IMR-90 (cell line): ENCODE measurements around the gene RASGRF1. TPM values are rescaled to one million over a fixed set of nuclear protein-coding genes. Genes with fewer than 3 reads are reported as not detected.

ENCODE experiments used
- ATAC-seq: fragments of 200-7000 bp; cut with Tn5 transposase; 2 replicates; pipeline ENCODE4 v1.9.1; 2020; ENCODE audit warnings: low read depth, mild to moderate bottlenecking, moderate library complexity
- BruUV-seq: library from RNA; stranded (reverse); fragments of 400-500 nt; replicated peaks from 2 replicates; lab custom pipeline; 2021; lab: Mats Ljungman, UMichigan
- CTCF ChIA-PET: fragments of 300-600 bp; formaldehyde crosslinking; extraction: SDS; loops from one replicate; lab custom pipeline; 2021; ENCODE audit warnings: antibody characterized with exemption; lab: Yijun Ruan, JAX
- POLR2A ChIA-PET: fragments of 300-600 bp; sonication (Branson Sonifier 250); formaldehyde crosslinking; loops from one replicate; lab custom pipeline; 2022; ENCODE audit warnings: antibody characterized with exemption; ENCODE audit not compliant: unreplicated experiment; lab: Charles Lee
- DNase-seq: peaks from one replicate; pipeline ENCODE4 v3.0.0; 2013
- H2AFZ ChIP-seq: replicated peaks from 2 replicates; pipeline ENCODE3; 2013; ENCODE audit warnings: low read length, mild to moderate bottlenecking; ENCODE audit not compliant: poor library complexity
- H2AK5ac ChIP-seq: 2 replicates; pipeline ENCODE4 v1.6.1; 2013; ENCODE audit warnings: low read depth, low read length, inconsistent platforms
- H2AK9ac ChIP-seq: replicated peaks from 2 replicates; pipeline ENCODE3; 2013; ENCODE audit warnings: mild to moderate bottlenecking, low read depth, low read length, moderate library complexity; ENCODE audit not compliant: poor library complexity
- H2BK120ac ChIP-seq: 2 replicates; pipeline ENCODE4 v1.6.1; 2013; ENCODE audit warnings: low read depth, low read length, inconsistent platforms
- H2BK15ac ChIP-seq: 3 replicates; pipeline ENCODE4 v1.6.1; 2013; ENCODE audit warnings: low read depth, low read length, inconsistent platforms
- H2BK20ac ChIP-seq: 2 replicates; pipeline ENCODE4 v1.6.1; 2013; ENCODE audit warnings: low read depth, mild to moderate bottlenecking, inconsistent platforms, low read length, moderate library complexity
- H2BK5ac ChIP-seq: 2 replicates; pipeline ENCODE4 v1.6.1; 2013; ENCODE audit warnings: mild to moderate bottlenecking, low read depth, low read length, inconsistent platforms; ENCODE audit not compliant: poor library complexity, severe bottlenecking
- H3K14ac ChIP-seq: replicated peaks from 2 replicates; pipeline ENCODE4 v1.6.1; 2013; ENCODE audit warnings: low read depth, low read length, inconsistent platforms
- H3K18ac ChIP-seq: 2 replicates; pipeline ENCODE4 v1.6.1; 2013; ENCODE audit warnings: low read depth, low read length, control low read depth
- H3K23ac ChIP-seq: 2 replicates; pipeline ENCODE4 v1.6.1; 2013; ENCODE audit warnings: low read depth, low read length, inconsistent platforms
- H3K27ac ChIP-seq: 2 replicates; pipeline ENCODE4 v1.5.1; 2013; ENCODE audit warnings: mild to moderate bottlenecking, control low read depth, low read length; ENCODE audit not compliant: insufficient read depth
- H3K27me3 ChIP-seq: 2 replicates; pipeline ENCODE4 v1.6.1; 2013; ENCODE audit warnings: low read length; ENCODE audit not compliant: control insufficient read depth, insufficient read depth
- H3K36me3 ChIP-seq: 2 replicates; pipeline ENCODE4 v1.6.1; 2013; ENCODE audit warnings: low read length, mixed read lengths; ENCODE audit not compliant: control insufficient read depth, insufficient read depth
- H3K4ac ChIP-seq: 2 replicates; pipeline ENCODE4 v1.6.1; 2013; ENCODE audit warnings: low read depth, low read length, inconsistent platforms
- H3K4me1 ChIP-seq: 2 replicates; pipeline ENCODE4 v1.6.1; 2013; ENCODE audit warnings: low read length, mixed read lengths; ENCODE audit not compliant: control insufficient read depth, insufficient read depth
- H3K4me2 ChIP-seq: 2 replicates; pipeline ENCODE4 v1.6.1; 2013; ENCODE audit warnings: low read depth, mild to moderate bottlenecking, control low read depth, low read length, moderate library complexity
- H3K4me3 ChIP-seq: 2 replicates; pipeline ENCODE4 v1.5.1; 2013; ENCODE audit warnings: low read depth, mild to moderate bottlenecking, control low read depth, low read length, moderate library complexity; ENCODE audit not compliant: insufficient read depth
- H3K56ac ChIP-seq: 2 replicates; pipeline ENCODE4 v1.6.1; 2013; ENCODE audit warnings: low read length, inconsistent platforms; ENCODE audit not compliant: insufficient read depth; ENCODE audit errors: extremely low read depth
- H3K79me1 ChIP-seq, 2 experiments: 2 replicates each; pipeline ENCODE4 v1.6.1; 2013; ENCODE audit warnings: low read length in 2 of 2, inconsistent platforms in 1 of 2, low read depth in 1 of 2
- H3K9ac ChIP-seq: 2 replicates; pipeline ENCODE4 v1.6.1; 2013; ENCODE audit warnings: low read depth, low read length, control low read depth
- H3K9me1 ChIP-seq: 2 replicates; pipeline ENCODE4 v1.6.1; 2013; ENCODE audit warnings: low read length, inconsistent platforms; ENCODE audit not compliant: insufficient read depth
- H3K9me3 ChIP-seq: 2 replicates; pipeline ENCODE4 v1.6.1; 2013; ENCODE audit warnings: low read length; ENCODE audit not compliant: control insufficient read depth, insufficient read depth
- H4K20me1 ChIP-seq: 2 replicates; pipeline ENCODE4 v1.6.1; 2013; ENCODE audit warnings: low read length, inconsistent platforms; ENCODE audit not compliant: insufficient read depth
- H4K5ac ChIP-seq: 2 replicates; pipeline ENCODE4 v1.6.1; 2013; ENCODE audit warnings: mild to moderate bottlenecking, low read depth, low read length, control low read depth
- H4K8ac ChIP-seq, 2 experiments: 2 replicates each; pipeline ENCODE4 v1.6.1; 2013; ENCODE audit warnings: low read depth in 2 of 2, low read length in 2 of 2, control low read depth in 1 of 2, inconsistent platforms in 1 of 2
- H4K91ac ChIP-seq: 2 replicates; pipeline ENCODE4 v1.6.1; 2013; ENCODE audit warnings: low read depth, low read length, inconsistent platforms; ENCODE audit not compliant: insufficient read depth
- BHLHE40 ChIP-seq: fragments of 150-350 bp; IDR thresholded peaks from 2 replicates; pipeline ENCODE4 v1.6.1; 2016; ENCODE audit warnings: mild to moderate bottlenecking, low read depth, low read length
- CEBPB ChIP-seq: IDR thresholded peaks from 2 replicates; pipeline ENCODE4 v1.6.1; 2012; ENCODE audit warnings: low read depth, low read length, improper control_type of control experiment
- CHD1 ChIP-seq: IDR thresholded peaks from 2 replicates; pipeline ENCODE4 v1.6.1; 2012; ENCODE audit warnings: low read depth, low read length, improper control_type of control experiment
- FOS ChIP-seq: fragments of 150-350 bp; IDR thresholded peaks from 2 replicates; pipeline ENCODE4 v1.6.1; 2016; ENCODE audit warnings: low read depth, low read length
- MAZ ChIP-seq: IDR thresholded peaks from 2 replicates; pipeline ENCODE4 v1.6.1; 2012; ENCODE audit warnings: low read depth, mild to moderate bottlenecking, low read length, improper control_type of control experiment, moderate library complexity, borderline replicate concordance
- MXI1 ChIP-seq: IDR thresholded peaks from 2 replicates; pipeline ENCODE4 v1.6.1; 2012; ENCODE audit warnings: low read depth, mild to moderate bottlenecking, low read length, moderate library complexity, borderline replicate concordance
- POLR2A ChIP-seq: IDR thresholded peaks from 2 replicates; pipeline ENCODE4 v1.6.1; 2012; ENCODE audit warnings: mild to moderate bottlenecking, low read depth, low read length
- RAD21 ChIP-seq: IDR thresholded peaks from 2 replicates; pipeline ENCODE4 v1.6.1; 2012; ENCODE audit warnings: low read length, improper control_type of control experiment
- RCOR1 ChIP-seq: IDR thresholded peaks from 2 replicates; pipeline ENCODE4 v1.6.1; 2012; ENCODE audit warnings: mild to moderate bottlenecking, low read length, improper control_type of control experiment; ENCODE audit not compliant: insufficient replicate concordance
- RFX5 ChIP-seq: IDR thresholded peaks from 2 replicates; pipeline ENCODE4 v1.8.0; 2012; ENCODE audit warnings: low read depth, mild to moderate bottlenecking, low read length, moderate library complexity
- SMC3 ChIP-seq: fragments of 150-350 bp; IDR thresholded peaks from 2 replicates; pipeline ENCODE4 v1.6.1; 2016; ENCODE audit warnings: low read depth, mild to moderate bottlenecking, antibody characterized with exemption, low read length, moderate library complexity
- WGBS, 2 experiments: methylation state at CpG; one replicate each; pipeline versions ENCODE4 v1.1.5 to v1.1.7; 2013; ENCODE audit warnings: missing lambda C conversion rate in 2 of 2; ENCODE audit not compliant: insufficient read length in 1 of 2; ENCODE audit errors: extremely low coverage in 2 of 2; 5-methylcytosine and 5-hydroxymethylcytosine counted together
- dilution Hi-C: fragments of 300-500 bp; cut with HindIII; formaldehyde crosslinking; loops from one replicate; pipeline ENCODE4 v1.14.3; 2018; ENCODE audit warnings: low sequenced_read_pairs; ENCODE audit not compliant: unreplicated experiment
- in situ Hi-C: fragments of 300-500 bp; cut with MboI; formaldehyde crosslinking; loops from 3 replicates; pipeline ENCODE4 v1.14.3; 2019; ENCODE audit warnings: low sequenced_read_pairs, inconsistent platforms, mixed read lengths
- intact Hi-C: fragments of 100-400 bp; cut with micrococcal nuclease; formaldehyde crosslinking; loops from 2 replicates; pipeline ENCODE4 v1.10.0; 2022
- polyA plus RNA-seq, 3 experiments: library from polyadenylated mRNA; depleted of rRNA; stranded (reverse); fragments of >200 nt; gene quantifications; 2 replicates each; pipeline ENCODE4 v1.2.3, GENCODE V29; 2012; ENCODE audit warnings: low replicate concordance in 1 of 3
- total RNA-seq: library from RNA; depleted of rRNA; stranded (reverse); fragments of >200 nt; gene quantifications from 2 replicates; pipeline ENCODE4 v1.2.3, GENCODE V29; 2012
- TF ChIP-seq, protein P1 (sequence below): fragments of 150-350 bp; IDR thresholded peaks from 2 replicates; pipeline ENCODE4 v1.6.1; 2017; ENCODE audit warnings: mild to moderate bottlenecking, antibody characterized with exemption, low read length, low read depth
- TF ChIP-seq, protein P2 (sequence below): fragments of 150-350 bp; IDR thresholded peaks from 2 replicates; pipeline ENCODE4 v1.6.1; 2016; ENCODE audit warnings: low read depth, mild to moderate bottlenecking, low read length, moderate library complexity, borderline replicate concordance

The RASGRF1 gene
- total and polyA plus RNA-seq, 2 of the 4 experiments (the other 2 are of a cell fraction): under 0.01 to 0.15 TPM

DNA sequence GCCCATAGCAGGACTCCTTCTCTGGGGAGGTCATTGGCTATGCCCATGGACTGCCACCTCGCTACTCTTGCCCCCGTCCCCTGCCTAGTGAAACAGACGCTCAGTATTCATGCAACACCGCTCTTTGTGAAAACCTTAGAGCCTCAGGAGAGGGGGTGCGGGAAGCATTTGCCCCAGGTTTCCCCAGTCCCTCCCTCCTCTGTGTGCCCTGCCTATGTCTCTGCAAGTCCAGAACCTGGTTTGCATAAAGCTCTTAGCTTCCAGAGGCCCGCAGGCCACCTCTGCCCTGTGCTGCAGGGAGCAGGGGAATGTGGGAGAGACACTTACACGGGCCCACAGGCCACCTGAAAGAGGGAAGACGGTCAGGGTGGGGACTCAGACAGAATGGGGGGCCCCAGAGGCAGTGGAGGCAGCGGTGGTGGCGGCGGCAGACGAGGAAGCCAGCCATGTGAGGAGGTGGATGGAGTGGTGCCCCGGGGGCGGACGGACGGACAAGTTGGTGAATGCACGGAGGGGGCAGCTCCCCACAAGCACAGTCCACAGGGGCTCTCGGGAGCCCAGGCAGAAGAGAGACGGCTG lies 111.9 kb downstream of the RASGRF1 start:
- dilution Hi-C loops: no loop called here
- DNase-seq: no peak
- no TSS peak for BruUV-seq

More for the DNA sequence above, 111.9 kb downstream of the RASGRF1 start:
- peak overlapping the region; percentile 80 for H2AK9ac ChIP-seq
- 80% methylated on average over 2 of the region's 19 CpGs; no CpG with 5 or more reads in 1 of the 2 experiments for WGBS, 2 experiments
- no peak overlapping the region for H4K91ac ChIP-seq
- H4K8ac ChIP-seq: no peak overlapping the region; a peak in 1 of 4 replicates
- no peaks in the 10 kb centered on the region; the same call in 1 of the 2 replicates for H3K27me3 ChIP-seq
- peak overlapping the region; percentile 44; the same call in 1 of the 2 replicates for H2AK5ac ChIP-seq
- no peak overlapping the region for H2BK5ac ChIP-seq
- H2BK20ac ChIP-seq: no peak overlapping the region
- no peak overlapping the region for H2AFZ ChIP-seq
- no peak overlapping the region for H3K56ac ChIP-seq
- H3K14ac ChIP-seq: no peak overlapping the region
- ChIA-PET CTCF (interaction anchor here (0.6 to 1.5 kb wide), 3 partner anchors 13 to 121 kb away, joined by 3 to 4 read pairs (median 3); no protein-coding TSS in a partner anchor), POLR2A (no interaction called here)
- H3K79me1 ChIP-seq: no peaks in the 10 kb centered on the region
- ATAC-seq: no peak
- no peak overlapping the region for H3K9ac ChIP-seq
- no peak overlapping the region for H4K5ac ChIP-seq
- H3K9me1 ChIP-seq: 0 out of 2 replicates have a peak, but pooled peaks cover 3% of the 10 kb centered on the region
- no peaks in the 10 kb centered on the region for H3K36me3 ChIP-seq
- 0 out of 2 replicates have a peak overlapping the region, but pooled peaks have one; percentile 72 for H3K4ac ChIP-seq
- intact Hi-C loops (loop anchor here (2.0 kb wide), 1 partner anchor 68 kb away; no protein-coding TSS in a partner anchor), in situ Hi-C loops (no loop called here)
- no peak overlapping the region for H3K18ac ChIP-seq
- H3K4me3 ChIP-seq: no peak overlapping the region
- H3K9me3 ChIP-seq: no peaks in the 10 kb centered on the region
- H3K23ac ChIP-seq: no peak overlapping the region
- TF ChIP-seq CEBPB: no peak
- no peak for TF ChIP-seq MXI1
- TF ChIP-seq RAD21: no peak
- no peak for TF ChIP-seq SMC3
- no peak for TF ChIP-seq RCOR1
- no peak for TF ChIP-seq MAZ
- no peak for TF ChIP-seq POLR2A
- no peak for TF ChIP-seq BHLHE40
- TF ChIP-seq, protein P1, sequence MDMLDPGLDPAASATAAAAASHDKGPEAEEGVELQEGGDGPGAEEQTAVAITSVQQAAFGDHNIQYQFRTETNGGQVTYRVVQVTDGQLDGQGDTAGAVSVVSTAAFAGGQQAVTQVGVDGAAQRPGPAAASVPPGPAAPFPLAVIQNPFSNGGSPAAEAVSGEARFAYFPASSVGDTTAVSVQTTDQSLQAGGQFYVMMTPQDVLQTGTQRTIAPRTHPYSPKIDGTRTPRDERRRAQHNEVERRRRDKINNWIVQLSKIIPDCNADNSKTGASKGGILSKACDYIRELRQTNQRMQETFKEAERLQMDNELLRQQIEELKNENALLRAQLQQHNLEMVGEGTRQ: no peak
- no peak for TF ChIP-seq CHD1
- no peak for TF ChIP-seq FOS
- TF ChIP-seq RFX5: no peak
- TF ChIP-seq, protein P2, sequence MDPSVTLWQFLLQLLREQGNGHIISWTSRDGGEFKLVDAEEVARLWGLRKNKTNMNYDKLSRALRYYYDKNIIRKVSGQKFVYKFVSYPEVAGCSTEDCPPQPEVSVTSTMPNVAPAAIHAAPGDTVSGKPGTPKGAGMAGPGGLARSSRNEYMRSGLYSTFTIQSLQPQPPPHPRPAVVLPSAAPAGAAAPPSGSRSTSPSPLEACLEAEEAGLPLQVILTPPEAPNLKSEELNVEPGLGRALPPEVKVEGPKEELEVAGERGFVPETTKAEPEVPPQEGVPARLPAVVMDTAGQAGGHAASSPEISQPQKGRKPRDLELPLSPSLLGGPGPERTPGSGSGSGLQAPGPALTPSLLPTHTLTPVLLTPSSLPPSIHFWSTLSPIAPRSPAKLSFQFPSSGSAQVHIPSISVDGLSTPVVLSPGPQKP: no peak
- H2BK120ac ChIP-seq: no peak overlapping the region
- H3K4me2 ChIP-seq: no peak overlapping the region
- no peak overlapping the region for H2BK15ac ChIP-seq
- H3K4me1 ChIP-seq: no peaks in the 10 kb centered on the region
- no peak overlapping the region for H3K27ac ChIP-seq
- H4K20me1 ChIP-seq: no peaks in the 10 kb centered on the region
